Stomach (tissue), 9 donors: Measurements from ENCODE around the gene HERC4. TPM values are rescaled to one million over a fixed set of nuclear protein-coding genes. Genes with fewer than 3 reads are reported as not detected.

ENCODE experiments used
- DNase-seq, 2 donors: peaks; one replicate each; pipeline versions ENCODE4 v3.0.0 to v3.0.0-alpha.2; 2013 to 2019
- H3K27ac ChIP-seq, 5 donors: fragments of 200-600 bp in 4 of 5; sonication (generic) in 4 of 5; one replicate each; pipeline ENCODE4 v1.5.1; 2013 to 2019; ENCODE audit warnings: mild to moderate bottlenecking in 1 of 5, moderate library complexity in 1 of 5
- H3K27me3 ChIP-seq, 3 donors: fragments of 200-600 bp; sonication (generic); one replicate each; pipeline ENCODE4 v1.5.1; 2017 to 2019; ENCODE audit warnings: mixed run types in 1 of 3
- H3K36me3 ChIP-seq, 4 donors: fragments of 200-600 bp; sonication (generic); 1 replicate in 3 of 4; 2 replicates in 1 of 4; pipeline ENCODE4 v1.5.1; 2016 to 2019
- H3K4me1 ChIP-seq, 4 donors: fragments of 200-600 bp; sonication (generic); one replicate each; pipeline ENCODE4 v1.5.1; 2016 to 2019
- H3K4me3 ChIP-seq, 4 donors: fragments of 200-600 bp; sonication (generic) in 3 of 4; one replicate each; pipeline ENCODE4 v1.5.1; 2016 to 2019; ENCODE audit warnings: mild to moderate bottlenecking in 1 of 4
- H3K9me3 ChIP-seq, 4 donors: fragments of 200-600 bp; sonication (generic); one replicate each; pipeline ENCODE4 v1.5.1; 2016 to 2019
- CTCF ChIP-seq, 7 experiments: fragments of 450-650 bp in 4 of 7; fragments of 200-600 bp in 3 of 7; sonication (generic) in 3 of 7; IDR thresholded peaks; one replicate each; pipeline ENCODE4 v1.5.1; 2016 to 2019; ENCODE audit warnings: antibody characterized with exemption in 7 of 7, control low read depth in 2 of 7, mild to moderate bottlenecking in 1 of 7
- EP300 ChIP-seq: sonication (generic); formaldehyde crosslinking; IDR thresholded peaks from one replicate; pipeline ENCODE4 v1.6.1; 2017; ENCODE audit warnings: antibody characterized with exemption
- POLR2A ChIP-seq, 4 donors: fragments of 450-650 bp; IDR thresholded peaks; one replicate each; pipeline ENCODE4 v1.6.1; 2016; ENCODE audit warnings: antibody characterized with exemption in 4 of 4, control low read depth in 2 of 4, mild to moderate bottlenecking in 1 of 4, moderate library complexity in 1 of 4
- POLR2AphosphoS5 ChIP-seq, 3 donors: sonication (generic); formaldehyde crosslinking; IDR thresholded peaks; one replicate each; pipeline ENCODE4 v1.6.1; 2016; ENCODE audit warnings: antibody characterized with exemption in 3 of 3
- WGBS, 5 donors: extraction: QIAGEN DNeasy Blood & Tissue Kit in 3 of 5; methylation state at CpG; one replicate each; pipeline versions ENCODE4 v1.1.5 to v1.1.7; 2013 to 2018; 5-methylcytosine and 5-hydroxymethylcytosine counted together
- intact Hi-C: fragments of 100-400 bp; cut with DNase I; formaldehyde crosslinking; loops from one replicate; pipeline ENCODE4 v1.15.1; 2023; ENCODE audit warnings: low total_unique reads
- polyA plus RNA-seq, 3 donors: library from polyadenylated mRNA; stranded (reverse); fragments of 200-250 nt; gene quantifications; one replicate each; pipeline ENCODE4 v1.2.3, GENCODE V29; 2013
- total RNA-seq, 5 donors: library from RNA; depleted of rRNA; stranded (reverse); fragments of >200 nt; gene quantifications; one replicate each; pipeline versions ENCODE4 v1.1.0 to v1.2.3, GENCODE V29; 2014 to 2016
- donor health status: healthy with polysubstance abuse.
- donor health status: Bipolar disorder and iron deficiency.
- donor health status: healthy.

Gene HERC4
- total and polyA plus RNA-seq, 8 donors, result 5.8 to 116 (median 14.4) TPM

DNA sequence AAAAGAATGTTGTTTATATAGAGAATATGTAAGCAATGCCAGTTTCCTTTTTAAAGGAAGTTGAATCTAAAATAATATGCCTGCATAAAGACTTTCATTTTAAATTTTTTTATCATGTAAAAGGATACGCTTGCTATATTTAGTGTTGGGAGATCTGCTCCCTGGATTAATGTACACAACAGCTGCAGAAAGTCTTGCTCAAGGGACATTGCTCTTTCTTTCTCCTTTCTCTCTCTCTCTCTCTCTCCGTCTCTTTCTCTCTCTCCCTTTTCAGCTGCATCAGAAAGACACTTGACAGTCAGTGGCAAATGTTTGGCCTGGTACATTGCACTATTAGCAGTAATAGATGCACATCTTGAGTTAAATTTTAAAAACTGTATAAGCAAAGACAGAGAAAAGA is 34.9 kb upstream of the HERC4 start:
- Histone ChIP-seq H3K27ac (no peak overlapping the region), H3K9me3 (no peaks in the 10 kb centered on the region), H3K4me3 (no peak overlapping the region), H3K36me3 (no peaks in the 10 kb centered on the region), H3K27me3 (no peaks in the 10 kb centered on the region), H3K4me1 (peaks cover 0 to 17% (median 4%) of the 10 kb centered on the region in 4 donors)
- TF ChIP-seq EP300 (no peak), POLR2AphosphoS5 (IDR thresholded peaks at IDR 0.05) (no peak), POLR2A (IDR thresholded peaks at IDR 0.05) (no peak), CTCF (IDR thresholded peaks at IDR 0.05) (no peak)
- intact Hi-C loops, result no loop called here
- DNase-seq, result peak in 1 of 2 donors; percentile 26
- WGBS, 5 donors, result 24 to 59% (median 27%) methylated on average over 2 of the region's 2 CpGs

DNA sequence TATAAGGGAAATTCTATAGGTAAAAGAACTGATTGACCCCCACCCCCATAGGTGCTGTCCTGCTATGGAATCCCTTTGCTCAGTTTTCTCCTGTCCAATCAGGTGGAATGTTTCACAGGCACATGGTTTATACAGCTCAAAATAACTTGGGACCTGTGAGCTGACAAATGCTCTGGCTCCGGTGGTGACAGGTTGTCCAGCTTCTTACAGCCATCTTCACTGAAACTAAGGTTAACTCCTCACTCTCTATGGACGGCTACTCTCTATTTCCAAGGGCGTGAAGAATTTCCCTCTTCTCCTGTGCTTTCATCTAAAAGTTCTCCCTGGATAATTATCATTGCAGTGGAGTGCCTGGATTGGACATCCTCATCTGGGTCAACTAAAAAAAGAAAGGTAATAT is 34.2 kb upstream of the HERC4 start, which contains the start of gene MYPN:
TSS of gene MYPN (plus strand) at position 158 of the 400 bp plus-strand sequence. CDS start 11,951 bp downstream, outside the sequence.
- Histone ChIP-seq H3K36me3 (no peaks in the 10 kb centered on the region), H3K4me1 (peaks cover 0 to 17% (median 4%) of the 10 kb centered on the region in 4 donors), H3K9me3 (no peaks in the 10 kb centered on the region), H3K4me3 (no peak within 1 kb of the TSS), H3K27ac (no peak within 1 kb of the TSS), H3K27me3 (no peaks in the 10 kb centered on the region)
- TF ChIP-seq CTCF (IDR thresholded peaks at IDR 0.05) (no peak), POLR2AphosphoS5 (IDR thresholded peaks at IDR 0.05) (no peak), EP300 (no peak), POLR2A (IDR thresholded peaks at IDR 0.05) (no peak)
- no peak for DNase-seq
- intact Hi-C loops, result no loop called here
- 71 to 89% (median 79%) methylated on average over 3 of the region's 3 CpGs for WGBS, 5 donors

DNA sequence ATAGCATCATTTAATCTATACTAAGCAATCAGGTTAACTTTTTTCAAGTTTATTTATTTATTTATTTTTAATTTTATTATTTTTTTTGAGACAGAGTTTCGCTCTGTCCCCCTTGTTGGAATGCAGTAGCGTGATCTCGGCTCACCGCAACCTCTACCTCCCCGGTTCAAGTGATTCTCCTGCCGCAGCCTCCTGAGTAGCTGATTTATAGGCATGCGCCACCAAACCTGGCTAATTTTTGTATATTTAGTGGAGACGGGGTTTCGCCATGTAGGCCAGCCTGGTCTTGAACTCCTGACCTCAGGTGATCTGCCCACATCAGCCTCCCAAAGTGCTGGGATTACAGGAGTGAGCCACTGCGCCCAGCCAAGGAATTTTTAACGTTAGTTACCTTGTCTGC is 33.6 kb upstream of the HERC4 start:
- H3K27me3 ChIP-seq, result no peaks in the 10 kb centered on the region
- H3K9me3 ChIP-seq, result no peaks in the 10 kb centered on the region
- intact Hi-C loops, result no loop called here
- no peak overlapping the region for H3K27ac ChIP-seq
- peaks cover 0 to 17% (median 4%) of the 10 kb centered on the region in 4 donors for H3K4me1 ChIP-seq
- no peaks in the 10 kb centered on the region for H3K36me3 ChIP-seq
- H3K4me3 ChIP-seq, result no peak overlapping the region
- 92 to 96% (median 95%) methylated on average over 11 of the region's 11 CpGs for WGBS, 5 donors
- TF ChIP-seq POLR2AphosphoS5 (IDR thresholded peaks at IDR 0.05) (no peak), CTCF (IDR thresholded peaks at IDR 0.05) (no peak)
- DNase-seq, result no peak

GRCh38 chr10:68108051-68108450 is 33.0 kb upstream of the HERC4 start:
- WGBS, 5 donors, result 50 to 69% (median 57%) methylated on average over 3 of the region's 3 CpGs
- Histone ChIP-seq H3K4me3 (no peak overlapping the region), H3K4me1 (peaks cover 0 to 17% (median 4%) of the 10 kb centered on the region in 4 donors), H3K9me3 (no peaks in the 10 kb centered on the region), H3K27me3 (no peaks in the 10 kb centered on the region), H3K36me3 (no peaks in the 10 kb centered on the region), H3K27ac (no peak overlapping the region)
- no peak for TF ChIP-seq EP300
- no peak for TF ChIP-seq POLR2AphosphoS5 (IDR thresholded peaks at IDR 0.05)
- no peak for TF ChIP-seq POLR2A (IDR thresholded peaks at IDR 0.05)
- TF ChIP-seq CTCF (IDR thresholded peaks at IDR 0.05), result no peak
- DNase-seq, result no peak
- intact Hi-C loops, result no loop called here
